Adrenal gland (tissue), 19 donors: ENCODE data around the gene KIZ. TPM values are rescaled to one million over a fixed set of nuclear protein-coding genes. Genes with fewer than 3 reads are reported as not detected.

Experiments
- DNase-seq, 7 donors: peaks; one replicate each; pipeline ENCODE4 v3.0.0-alpha.2; 2019 to 2020
- H3K27ac ChIP-seq, 5 donors: fragments of 200-600 bp; sonication (generic) in 4 of 5; 1 replicate in 3 of 5; 2 replicates in 2 of 5; pipeline versions ENCODE4 v1.5.1 to v1.8.0; 2016 to 2020; ENCODE audit warnings: mild to moderate bottlenecking in 1 of 5
- H3K27me3 ChIP-seq: fragments of 200-600 bp; 2 replicates; pipeline ENCODE4 v1.8.0; 2021
- H3K36me3 ChIP-seq, 2 donors: fragments of 200-600 bp; replicated peaks in 1 of 2; 1 replicate in 1 of 2; 2 replicates in 1 of 2; pipeline versions ENCODE4 v1.5.1 to v1.8.0; 2018 to 2022
- H3K4me1 ChIP-seq, 2 donors: fragments of 200-600 bp; replicated peaks in 1 of 2; 1 replicate in 1 of 2; 2 replicates in 1 of 2; pipeline versions ENCODE4 v1.5.1 to v1.8.0; 2018 to 2021
- H3K4me3 ChIP-seq, 4 donors: fragments of 200-600 bp; sonication (generic) in 3 of 4; one replicate each; pipeline ENCODE4 v1.5.1; 2016 to 2018
- H3K9me3 ChIP-seq, 3 donors: fragments of 200-600 bp; sonication (generic) in 1 of 3; replicated peaks in 1 of 3; 1 replicate in 2 of 3; 2 replicates in 1 of 3; pipeline versions ENCODE4 v1.5.1 to v1.8.0; 2016 to 2021
- POLR2A ChIP-seq, 2 donors: fragments of 450-650 bp; IDR thresholded peaks; one replicate each; pipeline ENCODE4 v1.6.1; 2017; ENCODE audit warnings: antibody characterized with exemption in 2 of 2, mild to moderate bottlenecking in 2 of 2, moderate library complexity in 1 of 2
- WGBS, 4 donors: extraction: QIAGEN DNeasy Blood & Tissue Kit in 2 of 4; methylation state at CpG; one replicate each; pipeline versions ENCODE4 v1.1.5 to v1.1.7; 2013 to 2017; 5-methylcytosine and 5-hydroxymethylcytosine counted together
- intact Hi-C, 2 donors: fragments of 100-400 bp; cut with DNase I; formaldehyde crosslinking; loops; one replicate each; pipeline versions ENCODE4 v1.14.1 to v1.15.0; 2022 to 2023
- long read RNA-seq, 10 donors: library from polyadenylated mRNA in 3 of 10; unstranded in 2 of 10; stranded (forward) in 1 of 10; transcript quantifications; one replicate each; pipeline ENCODE4 v2.0.0 and lab custom pipeline, GENCODE V29; 2021 to 2026
- polyA plus RNA-seq, 3 donors: library from polyadenylated mRNA; stranded (reverse); fragments of 200-250 nt in 2 of 3; fragments of 350-450 nt in 1 of 3; fragmentation: Illumina TruSeq in 1 of 3; extraction: RNeasy Lipid Tissue Mini Kit (QIAGEN cat#74804) in 1 of 3; gene quantifications; one replicate each; pipeline ENCODE4 v1.2.3, GENCODE V29; 2013 to 2014
- total RNA-seq, 9 donors: library from RNA; depleted of rRNA in 4 of 9; stranded (reverse); fragments of >200 nt in 4 of 9; fragments of 120-200 nt in 1 of 9; fragmentation: NEBNext Ultra II Directional in 1 of 9; extraction: Animal tissue kit (Norgen Biotek cat#: 25700) in 1 of 9; gene quantifications; one replicate each; pipeline versions ENCODE4 v1.1.0 to v1.2.4, GENCODE V29; 2013 to 2023
- TF ChIP-seq, protein P1 (sequence below), 6 experiments: fragments of 450-650 bp in 4 of 6; fragments of 200-600 bp in 2 of 6; sonication (generic) in 1 of 6; IDR thresholded peaks; 1 replicate in 5 of 6; 2 replicates in 1 of 6; pipeline versions ENCODE4 v1.5.1 to v1.8.0; 2016 to 2021; ENCODE audit warnings: antibody characterized with exemption in 6 of 6, mild to moderate bottlenecking in 2 of 6, moderate library complexity in 1 of 6
- donor health status: healthy with polysubstance abuse.
- donor health status: Bipolar disorder and iron deficiency.
- donor health status: DM: yes; HTN: yes; CAD: no.
- donor health status: DM: no; HTN: no; CAD: no.
- donor health status: DM: no; HTN: no; CAD: no.
- donor health status: DM: yes; HTN: yes; CAD: no.

The KIZ gene, protein sequence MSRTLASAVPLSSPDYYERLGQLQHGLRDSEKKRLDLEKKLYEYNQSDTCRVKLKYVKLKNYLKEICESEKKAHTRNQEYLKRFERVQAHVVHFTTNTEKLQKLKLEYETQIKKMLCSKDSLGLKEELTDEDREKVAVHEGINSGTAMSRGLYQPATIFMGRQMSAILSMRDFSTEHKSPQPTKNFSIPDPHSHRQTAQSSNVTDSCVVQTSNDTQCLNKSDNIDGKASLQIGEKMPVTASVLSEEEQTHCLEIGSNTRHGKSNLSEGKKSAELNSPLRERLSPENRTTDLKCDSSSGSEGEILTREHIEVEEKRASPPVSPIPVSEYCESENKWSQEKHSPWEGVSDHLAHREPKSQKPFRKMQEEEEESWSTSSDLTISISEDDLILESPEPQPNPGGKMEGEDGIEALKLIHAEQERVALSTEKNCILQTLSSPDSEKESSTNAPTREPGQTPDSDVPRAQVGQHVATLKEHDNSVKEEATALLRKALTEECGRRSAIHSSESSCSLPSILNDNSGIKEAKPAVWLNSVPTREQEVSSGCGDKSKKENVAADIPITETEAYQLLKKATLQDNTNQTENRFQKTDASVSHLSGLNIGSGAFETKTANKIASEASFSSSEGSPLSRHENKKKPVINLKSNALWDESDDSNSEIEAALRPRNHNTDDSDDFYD
- total RNA-seq (10 to 100 TPM; 11.3 to 62.9 (median 14.6) TPM), polyA plus RNA-seq (10 to 100 TPM; 10.4 to 21.2 (median 15.9) TPM)
- long read RNA-seq, donor 1: 0 reads
- long read RNA-seq, donor 2: 0 reads
- long read RNA-seq, donor 3: 0 reads
- long read RNA-seq, donor 4, transcript KIZ-210 (13 exons, 2,130 nt): major isoform, 6 of 10 reads
- long read RNA-seq, donor 4, partial matches to known transcripts: 1 of 10 reads
- long read RNA-seq, donor 4, other reads (novel, unspliced or antisense): 2 of 10 reads
- long read RNA-seq, donor 5, partial matches to known transcripts: 2 of 14 reads
- long read RNA-seq, donor 5, other reads (novel, unspliced or antisense): 7 of 14 reads
- long read RNA-seq, donor 6, partial matches to known transcripts: 2 of 8 reads
- long read RNA-seq, donor 6, other reads (novel, unspliced or antisense): 1 of 8 reads
- long read RNA-seq, donor 7: 0 reads
- long read RNA-seq, donor 8, partial matches to known transcripts: 0 of 1 reads
- long read RNA-seq, donor 8, other reads (novel, unspliced or antisense): 0 of 1 reads
- long read RNA-seq, donor 9: 0 reads
- long read RNA-seq, donor 10: 0 reads

DNA sequence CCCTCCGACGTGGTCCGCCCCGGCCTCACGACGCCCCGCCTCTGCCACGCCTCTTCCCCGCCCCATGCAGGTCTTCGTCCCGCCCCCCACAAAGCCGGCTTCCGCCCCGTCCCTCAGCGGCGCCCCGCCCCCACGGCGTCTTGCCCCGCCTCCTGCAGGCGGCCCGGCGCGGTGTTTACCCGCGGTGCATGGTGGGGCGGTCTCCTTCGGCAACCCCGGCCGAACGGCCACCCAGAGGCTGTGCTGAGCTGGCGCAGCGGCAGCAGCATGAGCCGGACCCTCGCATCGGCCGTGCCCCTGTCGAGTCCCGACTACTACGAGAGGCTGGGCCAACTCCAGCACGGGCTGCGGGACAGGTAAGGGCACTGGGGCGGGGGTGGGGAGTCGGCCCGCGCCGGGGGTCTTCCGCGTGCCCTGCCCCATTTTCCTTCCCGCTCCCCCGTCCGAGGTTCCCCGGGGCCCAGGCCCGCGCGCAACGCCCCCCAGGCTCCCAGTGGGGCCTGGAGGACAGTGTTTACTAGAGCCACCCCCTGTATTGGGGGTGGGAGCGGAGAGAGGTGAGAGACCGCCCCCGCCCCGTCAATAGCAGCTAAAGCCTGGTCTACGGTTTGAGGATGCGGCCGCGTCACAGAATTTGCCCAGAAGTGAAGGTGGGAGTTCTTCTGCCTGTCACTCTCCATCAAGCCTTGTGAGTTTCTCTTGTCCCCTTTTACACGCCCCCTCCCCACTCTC is at the start of gene KIZ:
KIZ (plus strand) TSS at position 234 of the 732 bp plus-strand sequence; CDS start at position 268, 34 bp downstream.
- no peaks in the 10 kb centered on the region for H3K9me3 ChIP-seq
- 0 to 2% (median 1%) methylated on average over 8 to 66 of the region's 66 CpGs for WGBS, 4 donors
- H3K36me3 ChIP-seq: no peaks in the 10 kb centered on the region
- TF ChIP-seq POLR2A (IDR thresholded peaks at IDR 0.05): peak; percentile 69 to 89
- TF ChIP-seq, protein P1, sequence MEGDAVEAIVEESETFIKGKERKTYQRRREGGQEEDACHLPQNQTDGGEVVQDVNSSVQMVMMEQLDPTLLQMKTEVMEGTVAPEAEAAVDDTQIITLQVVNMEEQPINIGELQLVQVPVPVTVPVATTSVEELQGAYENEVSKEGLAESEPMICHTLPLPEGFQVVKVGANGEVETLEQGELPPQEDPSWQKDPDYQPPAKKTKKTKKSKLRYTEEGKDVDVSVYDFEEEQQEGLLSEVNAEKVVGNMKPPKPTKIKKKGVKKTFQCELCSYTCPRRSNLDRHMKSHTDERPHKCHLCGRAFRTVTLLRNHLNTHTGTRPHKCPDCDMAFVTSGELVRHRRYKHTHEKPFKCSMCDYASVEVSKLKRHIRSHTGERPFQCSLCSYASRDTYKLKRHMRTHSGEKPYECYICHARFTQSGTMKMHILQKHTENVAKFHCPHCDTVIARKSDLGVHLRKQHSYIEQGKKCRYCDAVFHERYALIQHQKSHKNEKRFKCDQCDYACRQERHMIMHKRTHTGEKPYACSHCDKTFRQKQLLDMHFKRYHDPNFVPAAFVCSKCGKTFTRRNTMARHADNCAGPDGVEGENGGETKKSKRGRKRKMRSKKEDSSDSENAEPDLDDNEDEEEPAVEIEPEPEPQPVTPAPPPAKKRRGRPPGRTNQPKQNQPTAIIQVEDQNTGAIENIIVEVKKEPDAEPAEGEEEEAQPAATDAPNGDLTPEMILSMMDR (IDR thresholded peaks at IDR 0.05): peak in 5 of 6 experiments; percentile 35 to 65 (median 56)
- intact Hi-C loops: no loop called here
- H3K27me3 ChIP-seq: no peaks in the 10 kb centered on the region
- peak; percentile 96 to 99 (median 97) for DNase-seq
- H3K4me3 ChIP-seq: peak within 1 kb of the TSS; percentile 64 to 99 (median 82)
- peaks cover 6 to 15% of the 10 kb centered on the region in 2 donors for H3K4me1 ChIP-seq
- peak within 1 kb of the TSS in 3 of 5 donors; percentile 73 to 87 (median 84) for H3K27ac ChIP-seq

DNA sequence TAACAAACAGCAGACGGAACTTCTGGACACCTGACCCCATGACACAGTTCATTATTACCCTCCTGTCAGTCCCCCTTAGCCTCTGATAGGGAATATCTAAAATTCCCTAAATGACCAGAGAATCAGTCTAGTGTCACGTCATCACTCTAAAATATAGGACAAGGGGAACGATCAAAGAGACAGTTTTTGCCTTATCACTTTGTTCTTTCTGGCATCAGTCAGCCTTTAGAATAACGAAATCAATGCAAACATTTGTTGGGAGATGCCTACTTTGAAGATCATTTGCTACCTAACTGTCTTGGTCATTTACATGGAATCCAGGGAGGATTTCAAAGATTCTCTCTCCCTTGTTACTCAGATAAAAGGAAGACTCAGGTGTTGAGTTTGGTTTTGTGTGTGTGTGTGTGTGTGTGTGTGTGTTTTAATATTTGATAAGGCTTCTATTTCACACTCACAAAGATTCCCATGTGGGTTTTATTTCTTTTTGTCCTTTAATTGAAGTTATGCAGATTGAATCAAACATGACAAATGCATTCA is 48.0 kb upstream of the KIZ start:
- Histone ChIP-seq H3K9me3 (no peaks in the 10 kb centered on the region), H3K36me3 (no peaks in the 10 kb centered on the region), H3K4me1 (no peaks in the 10 kb centered on the region), H3K27ac (no peak overlapping the region), H3K27me3 (peaks cover 4% of the 10 kb centered on the region), H3K4me3 (no peak overlapping the region)
- WGBS, 4 donors: 56 to 63% (median 59%) methylated on average over 4 of the region's 4 CpGs
- intact Hi-C loops: no loop called here
- DNase-seq: no peak
- TF ChIP-seq, protein P1 (IDR thresholded peaks at IDR 0.05): no peak
- TF ChIP-seq POLR2A (IDR thresholded peaks at IDR 0.05): no peak

DNA sequence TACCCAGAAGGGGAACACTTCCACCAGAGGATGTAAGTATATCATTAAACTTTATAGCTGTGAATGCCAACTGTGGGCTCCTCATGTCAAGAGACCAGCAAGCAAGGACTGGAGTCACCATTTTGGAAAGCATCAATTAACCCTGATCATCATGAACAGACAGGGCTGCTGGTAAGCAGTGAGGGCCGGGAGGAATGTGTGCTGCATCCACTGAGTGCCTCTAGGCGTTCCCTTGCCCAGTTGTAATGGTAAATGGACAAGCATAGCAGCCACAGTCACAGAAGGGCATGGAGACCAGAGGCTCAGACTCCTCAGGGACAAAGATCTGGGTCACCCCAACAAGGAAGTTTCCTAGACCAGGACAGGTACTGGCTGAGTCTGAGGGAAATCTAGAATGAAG is 43.3 kb upstream of the KIZ start:
- Histone ChIP-seq H3K27me3 (peaks cover 12% of the 10 kb centered on the region), H3K27ac (no peak overlapping the region), H3K9me3 (no peaks in the 10 kb centered on the region), H3K4me1 (no peaks in the 10 kb centered on the region), H3K4me3 (no peak overlapping the region), H3K36me3 (no peaks in the 10 kb centered on the region)
- no peak for DNase-seq
- WGBS, 4 donors: 40 to 58% (median 47%) methylated on average over 1 to 2 of the region's 2 CpGs
- intact Hi-C loops: no loop called here
- TF ChIP-seq, protein P1 (IDR thresholded peaks at IDR 0.05): no peak
- TF ChIP-seq POLR2A (IDR thresholded peaks at IDR 0.05): no peak
